Measurements from ENCODE around the gene IMMP2L. TPM values are rescaled to one million over a fixed set of nuclear protein-coding genes. Genes with fewer than 3 reads are reported as not detected.

Gene IMMP2L
- total RNA-seq, 1 donor from 2014 or later: 59.6 TPM

GRCh38 chr7:111495173-111495810 lies 67.0 kb downstream of the IMMP2L start:
- peaks cover 9% of the 10 kb centered on the region for H3K4me1 Mint-ChIP-seq
- TF ChIP-seq CTCF (IDR thresholded peaks at IDR 0.05; ENCODE audit: unreplicated experiment): no peak
- H3K27me3 Mint-ChIP-seq (ENCODE audit: low read depth): no peaks in the 10 kb centered on the region
- H3K27ac Mint-ChIP-seq: peak overlapping the region; percentile 25
- H3K4me3 Mint-ChIP-seq: no peak overlapping the region
- H3K36me3 Mint-ChIP-seq: peaks cover 17% of the 10 kb centered on the region
- DNase-seq (ENCODE audit: low spot score in 2 of 2, unreplicated experiment in 2 of 2): no peak
- H3K9me3 Mint-ChIP-seq: peaks cover 17% of the 10 kb centered on the region

GRCh38 chr7:111492234-111492633 lies 70.1 kb downstream of the IMMP2L start:
- Mint-ChIP-seq H3K27ac (no peak overlapping the region), H3K4me3 (no peak overlapping the region), H3K4me1 (peaks cover 9% of the 10 kb centered on the region), H3K9me3 (peaks cover 4% of the 10 kb centered on the region), H3K27me3 (ENCODE audit: low read depth) (no peaks in the 10 kb centered on the region), H3K36me3 (peaks cover 10% of the 10 kb centered on the region)
- no peak for TF ChIP-seq CTCF (IDR thresholded peaks at IDR 0.05; ENCODE audit: unreplicated experiment)
- DNase-seq (ENCODE audit: low spot score in 2 of 2, unreplicated experiment in 2 of 2): no peak

GRCh38 chr7:111486472-111487142 lies 75.7 kb downstream of the IMMP2L start:
- no peak for DNase-seq (ENCODE audit: low spot score in 2 of 2, unreplicated experiment in 2 of 2)
- Mint-ChIP-seq H3K27ac (peak overlapping the region; percentile 62), H3K27me3 (ENCODE audit: low read depth) (no peaks in the 10 kb centered on the region), H3K36me3 (peaks cover 8% of the 10 kb centered on the region), H3K9me3 (peaks cover 4% of the 10 kb centered on the region), H3K4me1 (peaks cover 10% of the 10 kb centered on the region), H3K4me3 (no peak overlapping the region)
- peak; percentile 58 for TF ChIP-seq CTCF (IDR thresholded peaks at IDR 0.05; ENCODE audit: unreplicated experiment)

DNA sequence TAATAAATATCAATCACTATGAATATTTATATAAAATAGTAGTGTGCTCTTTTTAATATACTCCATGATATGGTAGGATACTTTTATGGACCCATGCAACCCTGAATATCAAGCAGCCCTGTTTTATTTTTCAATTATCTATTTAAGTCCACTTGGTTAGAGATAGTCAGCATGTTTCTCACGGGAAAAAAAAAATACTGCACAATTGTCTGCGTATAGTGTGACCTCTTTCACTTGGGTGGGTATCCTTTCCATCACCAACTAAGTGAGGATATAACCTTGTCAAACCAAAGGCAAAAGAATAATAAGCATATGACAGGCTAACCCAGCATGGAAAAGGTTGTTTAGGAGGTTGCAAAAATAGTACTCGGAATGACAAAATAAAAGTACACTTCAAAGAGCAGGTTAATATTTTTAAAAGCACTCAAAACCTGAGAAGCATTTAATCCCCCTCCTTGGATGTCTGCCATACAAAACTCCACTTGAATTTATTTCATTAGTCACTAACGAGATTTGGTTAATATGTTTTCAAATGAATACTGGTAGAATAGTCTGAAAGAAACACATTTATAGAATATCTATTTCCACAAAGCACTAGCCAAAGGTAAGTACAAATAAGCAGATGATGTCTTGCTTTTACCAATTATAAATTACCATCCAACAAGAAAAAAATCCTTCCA lies 76.5 kb downstream of the IMMP2L start:
- H3K9me3 Mint-ChIP-seq: peaks cover 4% of the 10 kb centered on the region
- no peak overlapping the region for H3K4me3 Mint-ChIP-seq
- peak overlapping the region; percentile 21 for H3K27ac Mint-ChIP-seq
- no peak for DNase-seq (ENCODE audit: low spot score in 2 of 2, unreplicated experiment in 2 of 2)
- no peaks in the 10 kb centered on the region for H3K27me3 Mint-ChIP-seq (ENCODE audit: low read depth)
- H3K36me3 Mint-ChIP-seq: peaks cover 11% of the 10 kb centered on the region
- TF ChIP-seq CTCF (IDR thresholded peaks at IDR 0.05; ENCODE audit: unreplicated experiment): no peak
- H3K4me1 Mint-ChIP-seq: peaks cover 10% of the 10 kb centered on the region

DNA sequence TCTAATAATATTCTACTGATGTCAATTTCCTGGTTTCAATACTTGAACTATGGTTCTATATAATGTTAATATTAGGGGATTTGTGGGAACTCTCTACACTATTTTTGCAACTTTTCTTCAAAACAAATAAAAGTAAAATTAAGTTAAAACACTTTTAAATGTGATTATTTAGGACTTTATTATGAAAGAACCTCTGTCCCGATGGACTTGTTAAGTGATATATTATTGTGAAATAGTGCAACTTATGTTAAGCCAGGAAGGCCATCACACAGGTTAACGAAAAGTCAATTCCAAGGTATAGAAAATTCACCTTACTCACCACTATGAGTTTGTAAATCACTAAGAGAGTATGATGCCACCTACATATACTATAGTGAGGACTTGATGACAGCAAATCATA lies 79.2 kb downstream of the IMMP2L start:
- no peak overlapping the region for H3K27ac Mint-ChIP-seq
- TF ChIP-seq CTCF (IDR thresholded peaks at IDR 0.05; ENCODE audit: unreplicated experiment): no peak
- H3K4me3 Mint-ChIP-seq: no peak overlapping the region
- no peak for DNase-seq (ENCODE audit: low spot score in 2 of 2, unreplicated experiment in 2 of 2)
- H3K4me1 Mint-ChIP-seq: peaks cover 10% of the 10 kb centered on the region
- H3K27me3 Mint-ChIP-seq (ENCODE audit: low read depth): no peaks in the 10 kb centered on the region
- peaks cover under 1% of the 10 kb centered on the region for H3K9me3 Mint-ChIP-seq
- H3K36me3 Mint-ChIP-seq: peaks cover 12% of the 10 kb centered on the region

All from mesothelial cell of epicardium (in vitro differentiated cells).